ENCODE results near the gene ZBED5. TPM values are rescaled to one million over a fixed set of nuclear protein-coding genes. Genes with fewer than 3 reads are reported as not detected.
"Not testable (repeated sequence)": the region's sequence is repeated elsewhere in the genome, so short reads cannot be mapped to it uniquely, and the experiment has no call there.

ZBED5 gene
- total and polyA plus RNA-seq, 2 of the 4 experiments (the other 2 are of a cell fraction), result 28.2 to 30.8 TPM

DNA sequence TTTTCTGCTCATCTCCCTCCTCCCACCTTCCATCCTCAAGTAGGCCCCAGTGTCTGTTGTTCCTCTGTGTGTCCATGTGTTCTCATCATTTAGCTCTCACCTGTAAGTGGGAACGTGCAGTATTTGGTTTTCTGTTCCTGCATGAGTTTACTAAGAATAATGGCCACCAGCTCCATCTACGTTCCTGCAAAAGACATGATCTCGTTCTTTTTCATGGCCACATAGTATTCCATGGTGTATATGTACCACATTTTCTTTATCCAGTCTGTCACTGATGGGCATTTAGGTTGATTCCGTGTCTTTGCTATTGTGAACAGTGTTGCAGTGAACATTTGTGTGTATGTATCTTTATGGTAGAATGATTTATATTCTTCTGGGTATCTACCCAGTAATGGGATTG is 21.0 kb downstream of the ZBED5 start:
- H3K4me2 ChIP-seq (ENCODE audit: low read depth, low read length); H4K20me1 ChIP-seq (ENCODE audit: insufficient read depth, low read length); ATAC-seq (ENCODE audit: low read depth); H3K23ac ChIP-seq (ENCODE audit: low read depth, low read length); H2BK120ac ChIP-seq (ENCODE audit: low read depth, low read length); in situ Hi-C loops (cut with MboI; ENCODE audit: low sequenced_read_pairs); H3K56ac ChIP-seq (ENCODE audit: extremely low read depth, insufficient read depth, low read length); H3K27me3 ChIP-seq (ENCODE audit: control insufficient read depth, insufficient read depth, low read length); H2BK20ac ChIP-seq (ENCODE audit: low read depth, low read length); BruUV-seq (replicated peaks); H3K9me3 ChIP-seq (ENCODE audit: control insufficient read depth, insufficient read depth, low read length); H3K79me1 ChIP-seq (ENCODE audit: low read depth in 1 of 2, low read length in 2 of 2); H2AK5ac ChIP-seq (ENCODE audit: low read depth, low read length); H3K27ac ChIP-seq (ENCODE audit: insufficient read depth, low read length); H2BK5ac ChIP-seq (ENCODE audit: low read depth, low read length, poor library complexity, severe bottlenecking); H2AFZ ChIP-seq (replicated peaks; ENCODE audit: low read length, poor library complexity); H3K9me1 ChIP-seq (ENCODE audit: insufficient read depth, low read length); DNase-seq; H4K91ac ChIP-seq (ENCODE audit: insufficient read depth, low read depth, low read length); H4K8ac ChIP-seq (ENCODE audit: low read depth in 2 of 2, low read length in 2 of 2); H3K14ac ChIP-seq (replicated peaks; ENCODE audit: low read depth, low read length); H4K5ac ChIP-seq (ENCODE audit: low read depth, low read length); intact Hi-C loops (cut with micrococcal nuclease); H2AK9ac ChIP-seq (replicated peaks; ENCODE audit: low read depth, low read length, poor library complexity); H3K36me3 ChIP-seq (ENCODE audit: control insufficient read depth, insufficient read depth, low read length); H2BK15ac ChIP-seq (ENCODE audit: low read depth, low read length); H3K4ac ChIP-seq (ENCODE audit: low read depth, low read length); CTCF ChIA-PET; H3K9ac ChIP-seq (ENCODE audit: low read depth, low read length); H3K18ac ChIP-seq (ENCODE audit: low read depth, low read length); H3K4me3 ChIP-seq (ENCODE audit: insufficient read depth, low read depth, low read length); H3K4me1 ChIP-seq (ENCODE audit: control insufficient read depth, insufficient read depth, low read length); dilution Hi-C loops (cut with HindIII; ENCODE audit: low sequenced_read_pairs, unreplicated experiment); POLR2A ChIA-PET (ENCODE audit: unreplicated experiment): not testable (repeated sequence)
- WGBS, 2 experiments (ENCODE audit: extremely low coverage in 2 of 2, insufficient read length in 1 of 2), result 93% methylated on average over 2 of the region's 4 CpGs; no CpG with 5 or more reads in 1 of the 2 experiments
